SU-DHL-6 (cell line): ENCODE measurements around the gene FLNB.

Experiments
- H2AFZ ChIP-seq: fragments of 200-600 bp; sonication (generic); 2 replicates; pipeline ENCODE4 v1.6.1; 2014; ENCODE audit warnings: low read depth, mild to moderate bottlenecking, moderate library complexity, mixed read lengths, antibody characterized with exemption, low read length; ENCODE audit not compliant: severe bottlenecking
- H3F3A ChIP-seq: fragments of 200-600 bp; shearing (Covaris generic); 2 replicates; pipeline ENCODE4 v1.6.0; 2016; ENCODE audit warnings: antibody characterized with exemption, mild to moderate bottlenecking; ENCODE audit not compliant: insufficient read depth
- H3K27ac ChIP-seq: fragments of 200-600 bp; sonication (generic); 2 replicates; pipeline ENCODE4 v1.5.1; 2016; ENCODE audit warnings: low read depth, mild to moderate bottlenecking, low read length, moderate library complexity, mixed read lengths
- H3K27me3 ChIP-seq: fragments of 200-600 bp; sonication (generic), shearing (Covaris generic); 2 replicates; pipeline ENCODE4 v1.6.0; 2014; ENCODE audit warnings: mild to moderate bottlenecking, low read length
- H3K36me3 ChIP-seq: fragments of 200-600 bp; sonication (generic); 2 replicates; pipeline ENCODE4 v1.6.1; 2014; ENCODE audit warnings: mild to moderate bottlenecking, low read length, mixed read lengths
- H3K4me2 ChIP-seq: fragments of 300-600, 200-600 bp; shearing (Covaris generic), sonication (generic); 2 replicates; pipeline ENCODE4 v1.6.0; 2014; ENCODE audit warnings: low read length, low read depth, mild to moderate bottlenecking; ENCODE audit not compliant: poor library complexity, severe bottlenecking
- H3K4me3 ChIP-seq: fragments of 200-600 bp; sonication (generic); 2 replicates; pipeline ENCODE4 v1.5.1; 2014; ENCODE audit warnings: antibody characterized with exemption, low read length, mild to moderate bottlenecking, mixed read lengths; ENCODE audit not compliant: insufficient read depth, poor library complexity, severe bottlenecking
- H3K79me2 ChIP-seq: fragments of 200-600 bp; sonication (generic); 2 replicates; pipeline ENCODE4 v1.6.1; 2014; ENCODE audit warnings: mild to moderate bottlenecking, low read length, moderate library complexity; ENCODE audit not compliant: insufficient read depth
- H3K9ac ChIP-seq: fragments of 200-600 bp; sonication (generic); 2 replicates; pipeline ENCODE4 v1.7.0; 2014; ENCODE audit warnings: mild to moderate bottlenecking, low read length
- H3K9me2 ChIP-seq: fragments of 200-600 bp; sonication (generic); replicated peaks from 2 replicates; pipeline ENCODE4 v1.6.1; 2014; ENCODE audit warnings: low read length; ENCODE audit not compliant: insufficient read depth
- H3K9me3 ChIP-seq: fragments of 200-600 bp; sonication (generic); 2 replicates; pipeline ENCODE4 v1.6.1; 2014; ENCODE audit warnings: low read length, mixed read lengths; ENCODE audit not compliant: insufficient read depth
- H4K20me1 ChIP-seq: fragments of 200-600 bp; sonication (generic); 2 replicates; pipeline ENCODE4 v1.6.1; 2014; ENCODE audit warnings: low read depth, mild to moderate bottlenecking, antibody characterized with exemption, low read length, moderate library complexity, mixed read lengths
- CTCF ChIP-seq: fragments of 200-600 bp; sonication (generic); IDR thresholded peaks from one replicate; pipeline ENCODE4 v1.5.1; 2017; ENCODE audit warnings: antibody characterized with exemption, mild to moderate bottlenecking, low read length, moderate library complexity; ENCODE audit not compliant: insufficient read depth, poor library complexity, severe bottlenecking
- EZH2phosphoT487 ChIP-seq: fragments of 200-600 bp; sonication (generic), shearing (Covaris generic); conservative IDR thresholded peaks from 2 replicates; pipeline ENCODE4 v1.6.1; 2018; ENCODE audit warnings: mild to moderate bottlenecking, antibody characterized with exemption, low read length, moderate library complexity, mixed read lengths

The FLNB gene

DNA sequence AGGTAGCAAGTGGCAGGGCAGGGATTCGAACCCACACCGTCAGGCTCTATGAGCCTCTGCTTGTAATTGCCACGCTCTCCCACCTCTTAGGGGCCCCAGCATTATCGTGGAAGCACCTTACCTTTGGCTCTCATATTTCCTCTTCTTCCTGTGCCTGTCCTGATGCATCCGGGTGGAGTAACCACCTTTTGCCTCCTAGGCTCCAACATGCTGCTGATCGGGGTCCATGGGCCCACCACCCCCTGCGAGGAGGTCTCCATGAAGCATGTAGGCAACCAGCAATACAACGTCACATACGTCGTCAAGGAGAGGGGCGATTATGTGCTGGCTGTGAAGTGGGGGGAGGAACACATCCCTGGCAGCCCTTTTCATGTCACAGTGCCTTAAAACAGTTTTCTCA lies 162.2 kb downstream of the FLNB start:
- H3K4me2 ChIP-seq = no peak overlapping the region
- no peak overlapping the region for H3K27ac ChIP-seq
- H3K79me2 ChIP-seq = no peaks in the 10 kb centered on the region
- H3K36me3 ChIP-seq = no peaks in the 10 kb centered on the region
- H2AFZ ChIP-seq = no peak overlapping the region
- H3K9ac ChIP-seq = no peak overlapping the region
- no peaks in the 10 kb centered on the region for H4K20me1 ChIP-seq
- no peaks in the 10 kb centered on the region for H3K9me3 ChIP-seq
- no peaks in the 10 kb centered on the region for H3K27me3 ChIP-seq
- no peaks in the 10 kb centered on the region for H3K9me2 ChIP-seq
- H3K4me3 ChIP-seq = no peak overlapping the region
- no peaks in the 10 kb centered on the region for H3F3A ChIP-seq
- TF ChIP-seq CTCF (no peak), EZH2phosphoT487 (no peak)

GRCh38 chr3:58171126-58171525 lies 162.9 kb downstream of the FLNB start:
- Histone ChIP-seq H3K27me3 (no peaks in the 10 kb centered on the region), H3K4me2 (no peak overlapping the region), H3F3A (no peaks in the 10 kb centered on the region), H3K79me2 (no peaks in the 10 kb centered on the region), H3K27ac (no peak overlapping the region), H3K4me3 (no peak overlapping the region), H2AFZ (no peak overlapping the region), H3K9me2 (no peaks in the 10 kb centered on the region), H4K20me1 (no peaks in the 10 kb centered on the region), H3K9me3 (no peaks in the 10 kb centered on the region), H3K36me3 (no peaks in the 10 kb centered on the region), H3K9ac (no peak overlapping the region)
- TF ChIP-seq CTCF = no peak
- no peak for TF ChIP-seq EZH2phosphoT487

DNA sequence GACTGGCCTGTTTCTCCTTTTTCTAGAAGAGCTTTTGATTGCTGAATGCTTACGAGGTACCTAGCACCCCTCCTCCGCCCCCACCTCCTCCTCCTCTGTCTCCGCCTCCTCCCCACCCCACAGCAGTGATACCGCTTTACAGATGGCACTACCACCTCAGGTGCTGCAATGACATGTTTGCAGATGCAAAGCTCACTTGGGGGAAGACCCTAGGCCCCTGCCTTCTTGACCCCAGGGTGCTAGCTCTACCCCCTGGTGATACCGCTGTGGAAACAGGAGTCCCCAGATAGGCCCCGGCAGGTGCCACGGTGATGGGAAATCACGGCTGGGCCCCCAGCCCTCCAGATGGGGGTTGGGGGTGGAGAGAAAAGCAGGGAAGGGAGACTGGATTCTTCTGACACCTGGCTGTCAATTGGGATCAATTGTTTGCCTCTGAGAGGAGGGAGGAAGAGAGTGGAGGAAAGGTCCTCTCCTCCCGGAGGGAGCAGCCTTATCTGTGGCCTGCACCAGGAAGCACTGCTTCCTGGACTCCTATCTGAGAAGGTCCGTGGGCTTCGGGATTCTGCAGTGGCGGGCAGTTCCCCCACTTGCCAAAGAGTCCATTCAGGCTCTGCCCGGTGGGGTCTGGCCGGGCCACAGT lies 164.9 kb downstream of the FLNB start:
- H3K27ac ChIP-seq = no peak overlapping the region

More for the DNA sequence above, 164.9 kb downstream of the FLNB start:
- TF ChIP-seq EZH2phosphoT487 (no peak), CTCF (no peak)
- no peak overlapping the region for H3K4me2 ChIP-seq
- no peaks in the 10 kb centered on the region for H3K36me3 ChIP-seq
- H3K9me2 ChIP-seq = no peaks in the 10 kb centered on the region
- H4K20me1 ChIP-seq = no peaks in the 10 kb centered on the region
- H3K4me3 ChIP-seq = no peak overlapping the region
- H3F3A ChIP-seq = no peaks in the 10 kb centered on the region
- no peak overlapping the region for H2AFZ ChIP-seq
- no peaks in the 10 kb centered on the region for H3K27me3 ChIP-seq
- H3K9me3 ChIP-seq = no peaks in the 10 kb centered on the region
- H3K9ac ChIP-seq = no peak overlapping the region
- H3K79me2 ChIP-seq = no peaks in the 10 kb centered on the region
